RWPE2 (cell line): Measurements from ENCODE around the gene IL36B.

ENCODE experiments used
- ATAC-seq: fragments of 200-7000 bp; cut with Tn5 transposase; 3 replicates; pipeline ENCODE4 v1.9.1; 2021; ENCODE audit warnings: low read depth
- DNase-seq: peaks from one replicate; pipeline ENCODE4 v3.0.0-alpha.2; 2020; ENCODE audit warnings: low spot score
- H3K27ac ChIP-seq: fragments of 450-650 bp; 2 replicates; pipeline ENCODE4 v1.5.1; 2017; ENCODE audit warnings: mild to moderate bottlenecking; ENCODE audit not compliant: poor library complexity, severe bottlenecking
- H3K27me3 ChIP-seq: fragments of 250-450 bp; sonication (Bioruptor Pico); 2 replicates; pipeline ENCODE4 v1.5.1; 2021; ENCODE audit warnings: mild to moderate bottlenecking, moderate library complexity; ENCODE audit not compliant: insufficient read depth, poor library complexity, severe bottlenecking
- H3K36me3 ChIP-seq: fragments of 250-450 bp; sonication (Bioruptor Pico); 2 replicates; pipeline ENCODE4 v1.5.1; 2020; ENCODE audit warnings: low read depth, mild to moderate bottlenecking, moderate library complexity
- H3K4me1 ChIP-seq: fragments of 250-450 bp; sonication (Bioruptor Pico); 2 replicates; pipeline ENCODE4 v1.5.1; 2021; ENCODE audit warnings: mild to moderate bottlenecking, moderate library complexity; ENCODE audit not compliant: insufficient read depth, poor library complexity, severe bottlenecking
- H3K4me3 ChIP-seq: fragments of 250-450 bp; sonication (Bioruptor Pico); 2 replicates; pipeline ENCODE4 v1.5.1; 2021; ENCODE audit warnings: mild to moderate bottlenecking, moderate library complexity; ENCODE audit not compliant: severe bottlenecking
- H3K9me3 ChIP-seq: fragments of 250-450 bp; sonication (Bioruptor Pico); 2 replicates; pipeline ENCODE4 v1.5.1; 2021; ENCODE audit warnings: mild to moderate bottlenecking, moderate library complexity; ENCODE audit not compliant: severe bottlenecking
- TF ChIP-seq, protein P1 (sequence below): fragments of 450-650 bp; IDR thresholded peaks from one replicate; pipeline ENCODE4 v1.5.1; 2017; ENCODE audit warnings: mild to moderate bottlenecking, moderate library complexity; ENCODE audit not compliant: poor library complexity, severe bottlenecking

Gene IL36B

DNA sequence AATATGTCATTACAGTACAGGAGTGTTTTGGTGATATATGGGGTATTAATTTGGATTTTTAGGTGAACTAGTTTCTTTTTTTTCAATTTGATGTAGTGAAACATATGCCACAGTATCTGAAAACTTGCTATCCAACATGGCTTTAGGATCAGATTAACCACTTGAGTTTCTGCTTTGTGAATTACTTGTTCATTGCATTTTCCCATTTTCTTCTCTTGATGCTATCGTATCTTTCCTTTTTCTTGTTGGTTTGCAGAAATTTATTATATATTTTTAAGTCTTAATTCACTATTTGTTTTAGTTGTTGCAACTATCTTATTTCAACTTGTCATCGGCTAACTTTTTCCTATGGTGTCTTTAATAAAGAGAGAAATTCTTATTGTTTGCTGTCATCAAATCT is 38.6 kb downstream of the IL36B start:
- ATAC-seq (no peak), DNase-seq (no peak)
- TF ChIP-seq, protein P1, sequence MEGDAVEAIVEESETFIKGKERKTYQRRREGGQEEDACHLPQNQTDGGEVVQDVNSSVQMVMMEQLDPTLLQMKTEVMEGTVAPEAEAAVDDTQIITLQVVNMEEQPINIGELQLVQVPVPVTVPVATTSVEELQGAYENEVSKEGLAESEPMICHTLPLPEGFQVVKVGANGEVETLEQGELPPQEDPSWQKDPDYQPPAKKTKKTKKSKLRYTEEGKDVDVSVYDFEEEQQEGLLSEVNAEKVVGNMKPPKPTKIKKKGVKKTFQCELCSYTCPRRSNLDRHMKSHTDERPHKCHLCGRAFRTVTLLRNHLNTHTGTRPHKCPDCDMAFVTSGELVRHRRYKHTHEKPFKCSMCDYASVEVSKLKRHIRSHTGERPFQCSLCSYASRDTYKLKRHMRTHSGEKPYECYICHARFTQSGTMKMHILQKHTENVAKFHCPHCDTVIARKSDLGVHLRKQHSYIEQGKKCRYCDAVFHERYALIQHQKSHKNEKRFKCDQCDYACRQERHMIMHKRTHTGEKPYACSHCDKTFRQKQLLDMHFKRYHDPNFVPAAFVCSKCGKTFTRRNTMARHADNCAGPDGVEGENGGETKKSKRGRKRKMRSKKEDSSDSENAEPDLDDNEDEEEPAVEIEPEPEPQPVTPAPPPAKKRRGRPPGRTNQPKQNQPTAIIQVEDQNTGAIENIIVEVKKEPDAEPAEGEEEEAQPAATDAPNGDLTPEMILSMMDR: no peak
- no peaks in the 10 kb centered on the region for H3K27me3 ChIP-seq
- H3K4me3 ChIP-seq: no peak overlapping the region
- H3K36me3 ChIP-seq: no peaks in the 10 kb centered on the region
- no peaks in the 10 kb centered on the region for H3K4me1 ChIP-seq
- H3K9me3 ChIP-seq: no peaks in the 10 kb centered on the region
- H3K27ac ChIP-seq: no peak overlapping the region

DNA sequence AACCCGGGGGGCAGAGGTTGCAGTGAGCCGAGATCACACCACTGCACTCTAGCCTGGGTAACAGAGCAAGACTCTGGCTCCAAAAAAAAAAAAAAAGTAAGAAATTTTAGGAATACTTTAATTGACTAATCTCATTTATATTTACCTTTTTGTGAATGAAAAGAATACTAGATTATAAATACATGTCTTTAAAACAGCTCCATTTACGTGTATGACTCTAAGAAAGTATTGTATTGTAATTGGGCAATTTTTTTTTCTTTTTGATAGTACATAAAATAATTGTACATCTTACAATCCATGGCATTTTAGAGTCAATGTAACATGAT is 39.4 kb downstream of the IL36B start:
- Histone ChIP-seq H3K4me1 (no peaks in the 10 kb centered on the region), H3K9me3 (no peaks in the 10 kb centered on the region), H3K27ac (no peak overlapping the region), H3K27me3 (no peaks in the 10 kb centered on the region), H3K4me3 (no peak overlapping the region), H3K36me3 (no peaks in the 10 kb centered on the region)
- DNase-seq (no peak), ATAC-seq (no peak)
- TF ChIP-seq, protein P1: no peak

DNA sequence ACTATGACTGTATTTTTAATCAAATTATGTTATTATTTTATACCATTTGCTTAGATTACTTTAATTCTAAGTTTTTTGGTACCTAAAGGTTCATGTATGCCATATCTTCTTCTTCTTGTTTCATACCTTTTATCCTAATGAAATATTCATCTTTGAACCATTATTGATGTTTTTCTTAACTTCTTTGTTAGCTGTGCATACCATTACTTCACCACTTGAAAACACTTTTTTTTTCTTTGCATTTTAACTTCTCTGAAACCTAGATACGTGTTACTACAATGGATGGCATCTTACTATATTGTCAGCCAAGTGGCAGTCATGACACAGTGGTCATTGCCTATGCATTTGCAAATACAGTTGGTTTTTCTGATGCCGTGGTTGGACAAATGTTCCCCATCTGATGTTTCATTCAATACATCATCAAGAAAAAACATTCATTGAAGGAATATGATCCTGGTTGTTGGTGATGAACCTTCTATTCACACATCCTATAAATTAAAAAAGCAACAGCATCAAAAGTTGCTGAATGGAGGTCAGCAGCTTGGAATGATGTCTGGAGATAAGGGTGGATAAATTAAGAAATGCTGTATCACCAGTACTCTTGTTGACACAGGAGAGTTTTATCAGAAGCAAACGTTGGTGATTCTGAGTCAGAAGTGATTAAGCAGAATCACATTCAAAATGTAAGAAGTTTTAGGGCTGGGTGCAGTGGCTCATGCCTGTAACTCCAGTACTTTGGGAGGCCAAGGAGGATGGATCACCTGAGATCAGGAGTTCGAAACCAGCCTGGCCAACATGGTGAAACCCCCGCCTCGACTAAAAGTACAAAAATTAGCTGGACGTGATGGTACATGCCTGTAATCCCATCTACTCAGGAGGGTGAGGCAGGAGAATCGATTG is 40.0 kb downstream of the IL36B start:
- no peaks in the 10 kb centered on the region for H3K9me3 ChIP-seq
- H3K27me3 ChIP-seq: no peaks in the 10 kb centered on the region
- no peaks in the 10 kb centered on the region for H3K4me1 ChIP-seq
- H3K4me3 ChIP-seq: no peak overlapping the region
- no peak overlapping the region for H3K27ac ChIP-seq
- ATAC-seq (peak; percentile 27; the same call in 1 of the 3 replicates), DNase-seq (no peak)
- TF ChIP-seq, protein P1: no peak
- no peaks in the 10 kb centered on the region for H3K36me3 ChIP-seq

DNA sequence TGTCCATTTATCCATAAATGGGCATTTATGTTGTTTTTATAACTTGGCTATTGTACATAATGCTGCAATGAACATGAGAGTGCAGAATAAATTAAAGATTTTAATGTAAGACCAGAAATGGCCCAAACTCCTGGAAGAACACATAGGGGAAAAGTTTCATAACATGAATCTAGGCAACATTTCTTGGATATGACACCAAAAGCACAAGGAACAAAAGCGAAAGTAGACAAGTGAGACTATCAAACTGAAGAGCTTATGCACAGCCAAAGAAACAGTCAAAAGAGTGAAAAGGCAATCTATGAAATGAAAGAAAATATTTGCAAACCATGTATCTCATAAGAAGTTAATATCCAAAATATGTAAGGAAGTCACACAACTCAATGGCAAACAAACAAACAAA is 41.6 kb downstream of the IL36B start:
- Histone ChIP-seq H3K27me3 (no peaks in the 10 kb centered on the region), H3K27ac (no peak overlapping the region), H3K4me3 (no peak overlapping the region), H3K4me1 (no peaks in the 10 kb centered on the region), H3K36me3 (no peaks in the 10 kb centered on the region), H3K9me3 (no peaks in the 10 kb centered on the region)
- TF ChIP-seq, protein P1: no peak
- no peak for DNase-seq
- no peak for ATAC-seq

DNA sequence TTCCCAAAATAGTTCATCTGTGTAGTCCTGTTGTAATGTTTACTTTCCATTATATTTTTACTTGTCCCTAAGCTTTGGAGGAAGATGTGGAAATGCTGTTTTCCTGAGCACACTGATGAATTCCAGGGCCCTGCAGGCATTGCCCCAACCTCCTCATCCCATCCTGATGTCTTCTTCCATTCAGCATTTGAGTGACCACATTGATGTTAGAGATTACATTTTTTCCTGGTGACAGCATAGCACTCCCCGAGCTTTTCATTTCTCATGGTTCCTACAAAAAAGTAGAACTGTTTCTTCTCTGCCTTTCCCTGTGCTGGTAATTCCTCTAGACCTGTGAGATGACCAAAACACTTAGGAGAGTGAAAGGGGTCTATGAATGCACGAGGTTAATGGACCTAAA is 42.6 kb downstream of the IL36B start:
- no peak for ATAC-seq
- H3K27me3 ChIP-seq: no peaks in the 10 kb centered on the region
- H3K9me3 ChIP-seq: no peaks in the 10 kb centered on the region
- DNase-seq: no peak
- TF ChIP-seq, protein P1: no peak
- H3K4me1 ChIP-seq: no peaks in the 10 kb centered on the region
- H3K27ac ChIP-seq: no peak overlapping the region
- H3K36me3 ChIP-seq: no peaks in the 10 kb centered on the region
- no peak overlapping the region for H3K4me3 ChIP-seq
